Cardiac muscle cell (in vitro differentiated cells and primary cell): ENCODE measurements around the gene ARFGAP1. TPM values are rescaled to one million over a fixed set of nuclear protein-coding genes. Genes with fewer than 3 reads are reported as not detected.

Experiments
- DNase-seq, 2 donors: peaks; one replicate each; pipeline versions ENCODE4 v3.0.0 to v3.0.0-alpha.2; 2010 to 2017; ENCODE audit warnings: low read depth in 1 of 2, low spot score in 1 of 2
- H3K27ac ChIP-seq: fragments of 200-600 bp; sonication (generic); 2 replicates; pipeline ENCODE4 v1.5.1; 2016
- H3K27me3 ChIP-seq: fragments of 200-600 bp; sonication (generic); 2 replicates; pipeline ENCODE4 v1.6.0; 2016; ENCODE audit warnings: control low read depth
- H3K36me3 ChIP-seq: fragments of 200-600 bp; sonication (generic); 2 replicates; pipeline ENCODE4 v1.5.1; 2016; ENCODE audit warnings: control low read depth
- H3K4me1 ChIP-seq: fragments of 200-600 bp; sonication (generic); 2 replicates; pipeline ENCODE4 v1.8.1; 2017; ENCODE audit warnings: low read depth, mild to moderate bottlenecking, mixed run types
- H3K4me3 ChIP-seq: fragments of 200-600 bp; sonication (generic); 2 replicates; pipeline ENCODE4 v1.5.1; 2016; ENCODE audit warnings: mild to moderate bottlenecking
- H3K9me3 ChIP-seq: fragments of 200-600 bp; sonication (generic); 2 replicates; pipeline ENCODE4 v1.5.1; 2017; ENCODE audit warnings: low read depth, mild to moderate bottlenecking, control low read depth
- polyA plus RNA-seq: library from polyadenylated mRNA; unstranded; fragments of >200 nt; fragmentation: Nextera tagmentation; extraction: Ambion mirVana; gene quantifications from 2 replicates; pipeline ENCODE4 v1.2.1, GENCODE V29; 2016
- total RNA-seq: library from RNA; depleted of rRNA; stranded (reverse); fragments of >200 nt; gene quantifications from 2 replicates; pipeline ENCODE4 v1.2.3, GENCODE V29; 2016
- TF ChIP-seq, protein P1 (sequence below): IDR thresholded peaks from 2 replicates; pipeline ENCODE4 v1.5.1; 2012; ENCODE audit warnings: low read depth, mild to moderate bottlenecking, low read length

ARFGAP1 gene
- total and polyA plus RNA-seq, 2 experiments from 2014 or later: 85.3 to 96.5 TPM

DNA sequence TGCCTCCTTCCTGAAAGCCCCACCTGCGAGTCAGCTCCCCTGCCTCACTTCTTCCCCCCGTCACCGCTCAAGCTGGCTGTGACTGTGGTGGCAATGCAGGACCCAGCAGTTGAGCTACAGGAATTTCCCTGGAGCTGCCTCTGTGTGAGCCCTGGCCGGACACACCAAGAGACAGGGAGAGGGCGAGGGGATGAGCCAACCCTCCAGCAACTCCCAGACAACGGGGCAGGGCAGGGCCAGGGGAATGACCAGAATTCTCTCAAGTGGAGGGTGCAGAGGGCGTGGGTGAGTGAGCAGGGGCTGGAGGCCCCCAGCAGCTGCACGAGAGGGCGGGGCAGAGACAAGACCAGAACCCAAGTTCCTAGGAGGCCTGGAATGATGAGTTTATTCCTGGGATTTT lies 4.9 kb upstream of the ARFGAP1 start:
- Histone ChIP-seq H3K9me3 (no peaks in the 10 kb centered on the region), H3K4me1 (no peaks in the 10 kb centered on the region), H3K27me3 (no peaks in the 10 kb centered on the region), H3K27ac (no peak overlapping the region), H3K4me3 (no peak overlapping the region), H3K36me3 (no peaks in the 10 kb centered on the region)
- DNase-seq: no peak
- TF ChIP-seq, protein P1, sequence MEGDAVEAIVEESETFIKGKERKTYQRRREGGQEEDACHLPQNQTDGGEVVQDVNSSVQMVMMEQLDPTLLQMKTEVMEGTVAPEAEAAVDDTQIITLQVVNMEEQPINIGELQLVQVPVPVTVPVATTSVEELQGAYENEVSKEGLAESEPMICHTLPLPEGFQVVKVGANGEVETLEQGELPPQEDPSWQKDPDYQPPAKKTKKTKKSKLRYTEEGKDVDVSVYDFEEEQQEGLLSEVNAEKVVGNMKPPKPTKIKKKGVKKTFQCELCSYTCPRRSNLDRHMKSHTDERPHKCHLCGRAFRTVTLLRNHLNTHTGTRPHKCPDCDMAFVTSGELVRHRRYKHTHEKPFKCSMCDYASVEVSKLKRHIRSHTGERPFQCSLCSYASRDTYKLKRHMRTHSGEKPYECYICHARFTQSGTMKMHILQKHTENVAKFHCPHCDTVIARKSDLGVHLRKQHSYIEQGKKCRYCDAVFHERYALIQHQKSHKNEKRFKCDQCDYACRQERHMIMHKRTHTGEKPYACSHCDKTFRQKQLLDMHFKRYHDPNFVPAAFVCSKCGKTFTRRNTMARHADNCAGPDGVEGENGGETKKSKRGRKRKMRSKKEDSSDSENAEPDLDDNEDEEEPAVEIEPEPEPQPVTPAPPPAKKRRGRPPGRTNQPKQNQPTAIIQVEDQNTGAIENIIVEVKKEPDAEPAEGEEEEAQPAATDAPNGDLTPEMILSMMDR: no peak

DNA sequence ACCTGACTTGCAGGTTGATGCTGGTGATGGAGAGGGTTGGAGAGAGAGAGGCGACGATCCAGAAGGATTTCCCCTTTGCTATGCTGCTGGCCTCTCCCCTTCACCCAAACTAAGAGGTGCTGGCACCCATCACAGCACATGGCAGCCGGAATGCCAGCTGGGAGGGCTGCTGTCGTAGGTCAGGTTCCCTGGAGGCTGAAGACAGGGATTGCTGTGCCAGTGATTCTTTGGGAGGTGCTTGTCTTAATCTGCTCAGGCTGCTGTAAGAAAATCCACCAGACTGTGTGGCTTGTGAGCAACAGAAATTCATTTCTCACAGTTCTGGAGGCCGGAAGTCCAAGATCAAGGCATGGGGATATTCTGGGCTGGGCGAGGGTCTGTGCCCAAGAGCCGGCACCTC lies 4.4 kb upstream of the ARFGAP1 start:
- H3K9me3 ChIP-seq: no peaks in the 10 kb centered on the region
- no peaks in the 10 kb centered on the region for H3K27me3 ChIP-seq
- TF ChIP-seq, protein P1: no peak
- DNase-seq: no peak
- no peaks in the 10 kb centered on the region for H3K4me1 ChIP-seq
- no peak overlapping the region for H3K27ac ChIP-seq
- no peak overlapping the region for H3K4me3 ChIP-seq
- no peaks in the 10 kb centered on the region for H3K36me3 ChIP-seq

DNA sequence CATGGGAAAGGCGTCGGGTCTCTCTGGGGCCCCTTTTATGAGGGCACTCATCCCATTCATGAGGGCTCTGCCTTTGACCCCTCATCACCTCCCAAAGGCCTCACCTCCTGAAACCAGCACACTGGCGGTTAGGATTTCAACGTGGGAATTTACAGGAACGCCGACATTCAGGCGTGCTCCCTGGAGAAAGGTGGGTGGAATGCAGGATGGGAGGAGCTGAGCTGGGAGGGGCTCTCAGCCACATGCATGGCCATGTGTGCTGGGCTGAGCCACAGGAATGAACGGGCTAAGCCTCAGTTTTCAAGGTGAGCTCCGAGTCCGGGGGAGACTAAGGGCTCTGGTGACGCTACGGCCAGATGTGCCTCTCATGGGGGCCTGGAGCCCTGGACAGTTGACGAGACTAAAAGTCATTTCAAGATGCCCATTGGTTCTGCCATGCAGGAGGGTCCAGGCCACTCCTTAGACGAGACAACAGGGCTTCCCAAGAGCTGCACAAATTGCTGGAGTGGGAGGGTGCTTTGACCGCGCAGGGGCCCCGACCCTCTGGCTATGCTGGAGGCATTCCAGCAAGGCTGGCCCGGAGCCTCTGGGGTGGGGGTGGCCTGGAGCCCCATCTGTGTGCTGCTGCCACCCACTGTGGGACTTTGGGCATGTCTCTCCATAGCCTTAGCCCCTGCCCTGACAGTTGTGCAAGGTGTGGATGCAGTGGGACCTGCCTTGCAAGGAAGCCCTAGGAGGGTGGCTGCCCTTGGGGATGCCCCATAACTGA lies 3.8 kb upstream of the ARFGAP1 start:
- no peak overlapping the region for H3K27ac ChIP-seq
- H3K4me1 ChIP-seq: peaks cover 4% of the 10 kb centered on the region
- no peak for DNase-seq

DNA sequence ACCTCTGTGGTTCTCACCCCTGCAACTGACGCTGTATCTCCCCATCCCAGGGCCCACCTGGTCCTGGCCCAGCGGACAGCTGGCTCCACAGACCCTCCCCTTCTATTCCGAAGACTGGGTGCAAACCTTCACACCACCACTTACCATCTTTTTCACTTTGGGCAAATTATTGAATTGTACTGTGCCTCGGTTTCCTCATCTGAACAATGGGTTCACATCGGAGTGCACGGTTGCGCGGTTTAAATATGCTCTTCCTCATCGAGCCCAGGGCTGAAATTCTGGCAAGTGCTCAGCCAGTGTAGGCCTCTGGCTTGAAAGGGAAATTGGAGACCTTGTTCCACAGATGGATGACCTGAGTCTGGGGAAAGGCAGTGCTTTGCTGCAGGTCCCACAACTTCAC lies 2.9 kb upstream of the ARFGAP1 start:
- no peaks in the 10 kb centered on the region for H3K9me3 ChIP-seq
- H3K27me3 ChIP-seq: no peaks in the 10 kb centered on the region
- H3K4me3 ChIP-seq: no peak overlapping the region

More for the DNA sequence above, 3.8 kb upstream of the ARFGAP1 start:
- no peaks in the 10 kb centered on the region for H3K9me3 ChIP-seq
- TF ChIP-seq, protein P1: no peak
- no peak overlapping the region for H3K4me3 ChIP-seq
- H3K36me3 ChIP-seq: no peaks in the 10 kb centered on the region
- no peaks in the 10 kb centered on the region for H3K27me3 ChIP-seq

DNA sequence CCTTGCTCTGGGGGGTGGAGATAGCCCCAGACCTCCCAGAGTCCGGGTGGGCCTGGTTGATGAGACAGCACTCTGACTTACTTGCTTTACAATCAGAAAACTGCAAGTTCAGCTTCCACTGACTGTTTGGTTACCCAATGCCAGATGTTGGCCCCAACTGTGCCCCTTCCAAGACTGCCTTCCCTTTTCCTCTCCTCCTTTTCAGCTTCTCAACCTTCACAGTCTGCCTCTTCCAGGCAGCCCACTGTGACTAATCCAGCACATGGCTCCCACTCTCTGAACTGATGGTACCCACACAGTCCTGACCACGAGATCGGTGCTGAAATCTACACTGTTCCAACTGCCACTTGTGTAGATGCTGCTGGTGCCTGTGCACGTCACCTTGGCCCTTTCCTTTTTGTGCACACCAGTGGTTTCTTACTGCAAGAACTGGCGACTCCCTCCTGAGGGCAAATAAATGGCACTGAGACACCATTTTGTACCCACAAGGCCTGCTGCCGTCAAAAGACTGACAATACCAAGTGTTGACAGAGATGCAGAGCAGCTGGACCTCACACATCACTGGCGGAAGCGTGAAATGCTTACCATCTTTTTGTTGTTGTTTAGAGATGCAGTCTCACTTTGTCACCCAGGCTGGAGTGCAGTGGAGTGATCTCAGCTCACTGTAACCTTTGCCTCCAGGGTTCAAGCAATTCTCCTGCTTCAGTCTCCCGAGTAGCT lies 1.8 kb upstream of the ARFGAP1 start:
- TF ChIP-seq, protein P1: no peak
- no peak overlapping the region for H3K4me3 ChIP-seq
- H3K4me1 ChIP-seq: peaks cover 7% of the 10 kb centered on the region
- H3K36me3 ChIP-seq: no peaks in the 10 kb centered on the region
- no peak for DNase-seq
- no peak overlapping the region for H3K27ac ChIP-seq
- H3K27me3 ChIP-seq: no peaks in the 10 kb centered on the region
- no peaks in the 10 kb centered on the region for H3K9me3 ChIP-seq

More for the DNA sequence above, 2.9 kb upstream of the ARFGAP1 start:
- Histone ChIP-seq H3K27ac (no peak overlapping the region), H3K36me3 (no peaks in the 10 kb centered on the region), H3K4me1 (peaks cover 7% of the 10 kb centered on the region)
- DNase-seq: no peak
- TF ChIP-seq, protein P1: no peak
